IMR-90 (cell line): ENCODE measurements around the gene SDHA. TPM values are rescaled to one million over a fixed set of nuclear protein-coding genes. Genes with fewer than 3 reads are reported as not detected.
"Not testable (repeated sequence)": the region's sequence is repeated elsewhere in the genome, so short reads cannot be mapped to it uniquely, and the experiment has no call there.

ENCODE experiments used
- ATAC-seq: fragments of 200-7000 bp; cut with Tn5 transposase; 2 replicates; pipeline ENCODE4 v1.9.1; 2020; ENCODE audit warnings: low read depth, mild to moderate bottlenecking, moderate library complexity
- BruUV-seq: library from RNA; stranded (reverse); fragments of 400-500 nt; replicated peaks from 2 replicates; lab custom pipeline; 2021; lab: Mats Ljungman, UMichigan
- CTCF ChIA-PET: fragments of 300-600 bp; formaldehyde crosslinking; extraction: SDS; loops from one replicate; lab custom pipeline; 2021; ENCODE audit warnings: antibody characterized with exemption; lab: Yijun Ruan, JAX
- POLR2A ChIA-PET: fragments of 300-600 bp; sonication (Branson Sonifier 250); formaldehyde crosslinking; loops from one replicate; lab custom pipeline; 2022; ENCODE audit warnings: antibody characterized with exemption; ENCODE audit not compliant: unreplicated experiment; lab: Charles Lee
- DNase-seq: peaks from one replicate; pipeline ENCODE4 v3.0.0; 2013
- H2AFZ ChIP-seq: replicated peaks from 2 replicates; pipeline ENCODE3; 2013; ENCODE audit warnings: low read length, mild to moderate bottlenecking; ENCODE audit not compliant: poor library complexity
- H2AK5ac ChIP-seq: 2 replicates; pipeline ENCODE4 v1.6.1; 2013; ENCODE audit warnings: low read depth, low read length, inconsistent platforms
- H2AK9ac ChIP-seq: replicated peaks from 2 replicates; pipeline ENCODE3; 2013; ENCODE audit warnings: mild to moderate bottlenecking, low read depth, low read length, moderate library complexity; ENCODE audit not compliant: poor library complexity
- H2BK120ac ChIP-seq: 2 replicates; pipeline ENCODE4 v1.6.1; 2013; ENCODE audit warnings: low read depth, low read length, inconsistent platforms
- H2BK15ac ChIP-seq: 3 replicates; pipeline ENCODE4 v1.6.1; 2013; ENCODE audit warnings: low read depth, low read length, inconsistent platforms
- H2BK20ac ChIP-seq: 2 replicates; pipeline ENCODE4 v1.6.1; 2013; ENCODE audit warnings: low read depth, mild to moderate bottlenecking, inconsistent platforms, low read length, moderate library complexity
- H2BK5ac ChIP-seq: 2 replicates; pipeline ENCODE4 v1.6.1; 2013; ENCODE audit warnings: mild to moderate bottlenecking, low read depth, low read length, inconsistent platforms; ENCODE audit not compliant: poor library complexity, severe bottlenecking
- H3K14ac ChIP-seq: replicated peaks from 2 replicates; pipeline ENCODE4 v1.6.1; 2013; ENCODE audit warnings: low read depth, low read length, inconsistent platforms
- H3K18ac ChIP-seq: 2 replicates; pipeline ENCODE4 v1.6.1; 2013; ENCODE audit warnings: low read depth, low read length, control low read depth
- H3K23ac ChIP-seq: 2 replicates; pipeline ENCODE4 v1.6.1; 2013; ENCODE audit warnings: low read depth, low read length, inconsistent platforms
- H3K27ac ChIP-seq: 2 replicates; pipeline ENCODE4 v1.5.1; 2013; ENCODE audit warnings: mild to moderate bottlenecking, control low read depth, low read length; ENCODE audit not compliant: insufficient read depth
- H3K27me3 ChIP-seq: 2 replicates; pipeline ENCODE4 v1.6.1; 2013; ENCODE audit warnings: low read length; ENCODE audit not compliant: control insufficient read depth, insufficient read depth
- H3K36me3 ChIP-seq: 2 replicates; pipeline ENCODE4 v1.6.1; 2013; ENCODE audit warnings: low read length, mixed read lengths; ENCODE audit not compliant: control insufficient read depth, insufficient read depth
- H3K4ac ChIP-seq: 2 replicates; pipeline ENCODE4 v1.6.1; 2013; ENCODE audit warnings: low read depth, low read length, inconsistent platforms
- H3K4me1 ChIP-seq: 2 replicates; pipeline ENCODE4 v1.6.1; 2013; ENCODE audit warnings: low read length, mixed read lengths; ENCODE audit not compliant: control insufficient read depth, insufficient read depth
- H3K4me2 ChIP-seq: 2 replicates; pipeline ENCODE4 v1.6.1; 2013; ENCODE audit warnings: low read depth, mild to moderate bottlenecking, control low read depth, low read length, moderate library complexity
- H3K4me3 ChIP-seq: 2 replicates; pipeline ENCODE4 v1.5.1; 2013; ENCODE audit warnings: low read depth, mild to moderate bottlenecking, control low read depth, low read length, moderate library complexity; ENCODE audit not compliant: insufficient read depth
- H3K56ac ChIP-seq: 2 replicates; pipeline ENCODE4 v1.6.1; 2013; ENCODE audit warnings: low read length, inconsistent platforms; ENCODE audit not compliant: insufficient read depth; ENCODE audit errors: extremely low read depth
- H3K79me1 ChIP-seq, 2 experiments: 2 replicates each; pipeline ENCODE4 v1.6.1; 2013; ENCODE audit warnings: low read length in 2 of 2, inconsistent platforms in 1 of 2, low read depth in 1 of 2
- H3K9ac ChIP-seq: 2 replicates; pipeline ENCODE4 v1.6.1; 2013; ENCODE audit warnings: low read depth, low read length, control low read depth
- H3K9me1 ChIP-seq: 2 replicates; pipeline ENCODE4 v1.6.1; 2013; ENCODE audit warnings: low read length, inconsistent platforms; ENCODE audit not compliant: insufficient read depth
- H3K9me3 ChIP-seq: 2 replicates; pipeline ENCODE4 v1.6.1; 2013; ENCODE audit warnings: low read length; ENCODE audit not compliant: control insufficient read depth, insufficient read depth
- H4K20me1 ChIP-seq: 2 replicates; pipeline ENCODE4 v1.6.1; 2013; ENCODE audit warnings: low read length, inconsistent platforms; ENCODE audit not compliant: insufficient read depth
- H4K5ac ChIP-seq: 2 replicates; pipeline ENCODE4 v1.6.1; 2013; ENCODE audit warnings: mild to moderate bottlenecking, low read depth, low read length, control low read depth
- H4K8ac ChIP-seq, 2 experiments: 2 replicates each; pipeline ENCODE4 v1.6.1; 2013; ENCODE audit warnings: low read depth in 2 of 2, low read length in 2 of 2, control low read depth in 1 of 2, inconsistent platforms in 1 of 2
- H4K91ac ChIP-seq: 2 replicates; pipeline ENCODE4 v1.6.1; 2013; ENCODE audit warnings: low read depth, low read length, inconsistent platforms; ENCODE audit not compliant: insufficient read depth
- FOS ChIP-seq: fragments of 150-350 bp; IDR thresholded peaks from 2 replicates; pipeline ENCODE4 v1.6.1; 2016; ENCODE audit warnings: low read depth, low read length
- WGBS, 2 experiments: methylation state at CpG; one replicate each; pipeline versions ENCODE4 v1.1.5 to v1.1.7; 2013; ENCODE audit warnings: missing lambda C conversion rate in 2 of 2; ENCODE audit not compliant: insufficient read length in 1 of 2; ENCODE audit errors: extremely low coverage in 2 of 2; 5-methylcytosine and 5-hydroxymethylcytosine counted together
- dilution Hi-C: fragments of 300-500 bp; cut with HindIII; formaldehyde crosslinking; loops from one replicate; pipeline ENCODE4 v1.14.3; 2018; ENCODE audit warnings: low sequenced_read_pairs; ENCODE audit not compliant: unreplicated experiment
- in situ Hi-C: fragments of 300-500 bp; cut with MboI; formaldehyde crosslinking; loops from 3 replicates; pipeline ENCODE4 v1.14.3; 2019; ENCODE audit warnings: low sequenced_read_pairs, inconsistent platforms, mixed read lengths
- intact Hi-C: fragments of 100-400 bp; cut with micrococcal nuclease; formaldehyde crosslinking; loops from 2 replicates; pipeline ENCODE4 v1.10.0; 2022
- polyA plus RNA-seq, 3 experiments: library from polyadenylated mRNA; depleted of rRNA; stranded (reverse); fragments of >200 nt; gene quantifications; 2 replicates each; pipeline ENCODE4 v1.2.3, GENCODE V29; 2012; ENCODE audit warnings: low replicate concordance in 1 of 3
- total RNA-seq: library from RNA; depleted of rRNA; stranded (reverse); fragments of >200 nt; gene quantifications from 2 replicates; pipeline ENCODE4 v1.2.3, GENCODE V29; 2012

The SDHA gene
- total and polyA plus RNA-seq, 2 of the 4 experiments (the other 2 are of a cell fraction) = 105 to 121 TPM

DNA sequence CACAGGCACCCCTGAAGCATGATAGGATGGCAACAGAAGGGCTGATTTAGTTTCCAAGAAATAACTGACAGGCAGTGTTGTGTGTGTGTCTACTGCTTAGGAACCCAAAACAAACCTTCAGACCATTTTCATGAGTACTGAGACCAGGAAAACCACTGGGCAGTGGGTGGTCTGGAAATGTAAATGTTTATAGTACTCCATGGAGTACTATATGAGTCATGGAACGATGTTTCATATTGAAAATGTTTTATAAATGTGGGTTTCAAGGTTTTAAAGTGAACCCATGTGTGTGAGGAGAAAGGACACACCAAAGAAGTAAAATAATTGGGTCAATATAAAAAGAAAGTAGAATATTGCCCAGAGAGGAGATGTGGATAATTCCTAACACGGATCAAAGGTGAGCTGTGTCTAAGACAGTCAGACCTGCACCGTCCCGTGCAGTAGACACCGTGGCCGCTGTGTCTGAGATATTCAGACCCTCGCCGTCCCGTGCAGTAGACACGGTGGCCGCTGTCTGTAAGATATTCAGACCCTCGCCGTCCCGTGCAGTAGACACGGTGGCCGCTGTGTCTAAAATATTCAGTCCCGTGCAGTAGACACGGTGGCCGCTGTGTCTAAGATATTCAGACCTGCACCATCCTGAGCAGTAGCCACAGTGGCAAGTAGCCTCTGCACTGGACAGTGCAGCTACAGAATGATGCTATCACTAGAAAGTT is 48.3 kb downstream of the SDHA start:
- CTCF ChIA-PET, intact Hi-C loops: not testable (repeated sequence)
- DNase-seq = peak; percentile 89

More for the DNA sequence above, 48.3 kb downstream of the SDHA start:
- H3K4me3 ChIP-seq, H3K23ac ChIP-seq, H3K9me3 ChIP-seq, H3K27me3 ChIP-seq, H4K20me1 ChIP-seq, POLR2A ChIA-PET, BruUV-seq, dilution Hi-C loops, H3K9ac ChIP-seq, H3K36me3 ChIP-seq, in situ Hi-C loops, H2BK15ac ChIP-seq: not testable (repeated sequence)
- Histone ChIP-seq H4K5ac (peak overlapping the region; percentile 57; the same call in 1 of the 2 replicates), H3K4me1 (peaks cover 20% of the 10 kb centered on the region), H2BK20ac (peak overlapping the region; percentile 82), H4K91ac (peak overlapping the region; percentile 70), H3K9me1 (peaks cover 17% of the 10 kb centered on the region), H3K27ac (peak overlapping the region; percentile 53; the same call in 1 of the 2 replicates), H3K4me2 (peak overlapping the region; percentile 74), H3K79me1 (peaks cover 6 to 19% of the 10 kb centered on the region in 2 experiments; a peak in 3 of 4 replicates), H3K14ac (peak overlapping the region; percentile 41), H4K8ac (peak overlapping the region in 1 of 2 experiments; percentile 62; a peak in 2 of 4 replicates), H2BK120ac (peak overlapping the region; percentile 80; the same call in 1 of the 2 replicates), H2AFZ (peak overlapping the region; percentile 58), H3K4ac (peak overlapping the region; percentile 83), H2BK5ac (peak overlapping the region; percentile 86), H2AK9ac (peak overlapping the region; percentile 72), H3K56ac (peak overlapping the region; percentile 33; the same call in 1 of the 2 replicates), H2AK5ac (peak overlapping the region; percentile 90), H3K18ac (peak overlapping the region; percentile 75)
- ATAC-seq = peak; percentile 21
- TF ChIP-seq FOS = peak; percentile 56
- 76% methylated on average over 18 of the region's 19 CpGs; no CpG with 5 or more reads in 1 of the 2 experiments for WGBS, 2 experiments
